B cell (primary cell): ENCODE measurements around the gene RANBP3.

Experiments
- EZH2 ChIP-seq: IDR thresholded peaks from 2 replicates; pipeline ENCODE4 v1.6.1; 2012; ENCODE audit warnings: borderline replicate concordance, low read depth, mild to moderate bottlenecking, moderate library complexity, low read length; ENCODE audit not compliant: insufficient read depth, poor library complexity, severe bottlenecking
- TF ChIP-seq, protein P1 (sequence below): fragments of 200-600 bp; IDR thresholded peaks from one replicate; pipeline ENCODE4 v1.8.0; 2022; ENCODE audit warnings: antibody characterized with exemption, mild to moderate bottlenecking

DNA sequence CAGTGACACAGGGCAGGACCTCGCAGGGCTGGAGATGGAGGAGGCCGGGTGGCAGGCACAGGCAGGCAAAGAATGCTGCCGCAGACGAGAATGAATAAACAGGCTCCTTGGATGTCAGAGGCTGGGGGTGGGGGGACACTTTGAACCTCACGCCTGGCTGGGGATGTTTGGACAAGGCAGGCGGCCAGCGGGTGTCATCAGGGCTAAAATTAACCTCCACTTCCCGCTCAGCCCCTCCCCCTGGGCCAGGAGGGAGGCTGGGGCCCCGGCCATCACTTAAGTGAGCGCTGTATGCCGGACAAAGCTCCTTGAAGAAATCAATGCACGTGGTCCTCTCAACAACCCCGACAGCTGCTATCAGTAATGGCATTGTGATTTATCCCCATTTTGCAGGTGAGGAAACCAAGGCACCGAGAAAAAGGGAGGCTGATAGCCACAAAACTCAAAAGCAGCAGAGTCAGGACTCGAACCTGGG, 97.3 kb downstream of the RANBP3 start:
- TF ChIP-seq EZH2: no peak
- TF ChIP-seq, protein P1, sequence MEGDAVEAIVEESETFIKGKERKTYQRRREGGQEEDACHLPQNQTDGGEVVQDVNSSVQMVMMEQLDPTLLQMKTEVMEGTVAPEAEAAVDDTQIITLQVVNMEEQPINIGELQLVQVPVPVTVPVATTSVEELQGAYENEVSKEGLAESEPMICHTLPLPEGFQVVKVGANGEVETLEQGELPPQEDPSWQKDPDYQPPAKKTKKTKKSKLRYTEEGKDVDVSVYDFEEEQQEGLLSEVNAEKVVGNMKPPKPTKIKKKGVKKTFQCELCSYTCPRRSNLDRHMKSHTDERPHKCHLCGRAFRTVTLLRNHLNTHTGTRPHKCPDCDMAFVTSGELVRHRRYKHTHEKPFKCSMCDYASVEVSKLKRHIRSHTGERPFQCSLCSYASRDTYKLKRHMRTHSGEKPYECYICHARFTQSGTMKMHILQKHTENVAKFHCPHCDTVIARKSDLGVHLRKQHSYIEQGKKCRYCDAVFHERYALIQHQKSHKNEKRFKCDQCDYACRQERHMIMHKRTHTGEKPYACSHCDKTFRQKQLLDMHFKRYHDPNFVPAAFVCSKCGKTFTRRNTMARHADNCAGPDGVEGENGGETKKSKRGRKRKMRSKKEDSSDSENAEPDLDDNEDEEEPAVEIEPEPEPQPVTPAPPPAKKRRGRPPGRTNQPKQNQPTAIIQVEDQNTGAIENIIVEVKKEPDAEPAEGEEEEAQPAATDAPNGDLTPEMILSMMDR: no peak
